ENCODE data around the gene ARHGAP5. TPM values are rescaled to one million over a fixed set of nuclear protein-coding genes. Genes with fewer than 3 reads are reported as not detected.

Gene ARHGAP5
- total and polyA plus RNA-seq, 9 of the 15 experiments (the other 6 are each of a cell fraction or from before 2014, with no cell fraction given), result 3.1 to 21.8 (median 12.1) TPM

DNA sequence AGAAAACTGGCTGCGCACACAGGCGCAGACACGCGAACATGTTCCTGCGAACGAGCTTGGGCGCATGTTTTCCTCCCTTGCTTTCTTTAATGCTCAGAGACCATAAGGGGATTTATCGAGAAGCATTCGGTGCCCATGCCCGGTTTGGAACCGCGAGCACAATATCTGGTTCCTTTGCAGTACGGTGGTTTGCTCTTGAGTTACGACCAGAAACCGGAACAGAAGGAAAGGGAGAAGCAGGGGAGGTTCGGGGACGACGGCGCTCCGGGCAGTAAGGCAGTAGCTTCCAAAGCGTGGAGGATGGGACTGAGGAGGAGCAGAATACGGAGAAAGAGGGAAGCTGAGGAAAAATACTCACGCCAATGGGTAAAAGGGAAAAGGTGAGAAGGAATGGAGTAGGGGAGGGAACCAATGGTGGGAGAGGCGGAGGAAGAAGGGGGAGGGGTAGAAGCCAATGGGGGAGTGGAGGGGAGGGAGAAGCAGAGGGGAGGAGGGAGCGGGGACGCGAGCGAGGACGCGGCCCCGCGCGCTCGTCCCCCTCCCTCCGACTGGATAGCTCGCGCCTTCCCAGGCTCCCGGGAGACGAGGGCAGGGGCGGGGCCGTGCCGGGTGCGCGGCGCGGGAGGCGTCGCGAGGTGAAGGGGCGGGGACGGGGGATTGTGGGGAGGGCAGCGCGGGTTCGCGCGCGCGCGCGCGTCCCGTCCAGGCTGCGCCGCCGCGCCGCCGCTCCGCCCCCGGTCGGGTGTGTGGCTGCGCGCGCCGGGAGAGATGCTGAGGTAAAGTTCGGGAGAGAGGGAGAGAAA lies 625 bp upstream of the ARHGAP5 start (continued):
- no peak for TF ChIP-seq HDAC3 (IDR thresholded peaks at IDR 0.05; ENCODE audit: borderline replicate concordance, partially characterized antibody)
- TF ChIP-seq L3MBTL2 (IDR thresholded peaks at IDR 0.05), result peak; percentile 68
- 0 out of 2 replicates have a peak, but pooled peaks have one; percentile 49 for TF ChIP-seq NR1H2 (CRISPR knock-in tag; IDR thresholded peaks at IDR 0.05)
- TF ChIP-seq, protein P1, sequence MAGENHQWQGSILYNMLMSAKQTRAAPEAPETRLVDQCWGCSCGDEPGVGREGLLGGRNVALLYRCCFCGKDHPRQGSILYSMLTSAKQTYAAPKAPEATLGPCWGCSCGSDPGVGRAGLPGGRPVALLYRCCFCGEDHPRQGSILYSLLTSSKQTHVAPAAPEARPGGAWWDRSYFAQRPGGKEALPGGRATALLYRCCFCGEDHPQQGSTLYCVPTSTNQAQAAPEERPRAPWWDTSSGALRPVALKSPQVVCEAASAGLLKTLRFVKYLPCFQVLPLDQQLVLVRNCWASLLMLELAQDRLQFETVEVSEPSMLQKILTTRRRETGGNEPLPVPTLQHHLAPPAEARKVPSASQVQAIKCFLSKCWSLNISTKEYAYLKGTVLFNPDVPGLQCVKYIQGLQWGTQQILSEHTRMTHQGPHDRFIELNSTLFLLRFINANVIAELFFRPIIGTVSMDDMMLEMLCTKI (IDR thresholded peaks at IDR 0.05; ENCODE audit: partially characterized antibody), result no peak
- no peak for TF ChIP-seq ZNF830 (CRISPR knock-in tag; IDR thresholded peaks at IDR 0.05)
- no peak for TF ChIP-seq SMAD2 (IDR thresholded peaks at IDR 0.05; ENCODE audit: low read depth, low read length)
- peak; percentile 73; the same call in 1 of the 2 replicates for TF ChIP-seq HDAC2 (IDR thresholded peaks at IDR 0.05)
- no peak for TF ChIP-seq ZFP1 (CRISPR knock-in tag; IDR thresholded peaks at IDR 0.05)
- no peak for TF ChIP-seq MAX (CRISPR knock-in tag; IDR thresholded peaks at IDR 0.05)
- TF ChIP-seq TBP (optimal IDR thresholded peaks at IDR 0.05; ENCODE audit: low read depth, low read length), result peak; percentile 45
- no peak for TF ChIP-seq ZNF12 (CRISPR knock-in tag; IDR thresholded peaks at IDR 0.05)
- no peak for TF ChIP-seq HOMEZ (CRISPR knock-in tag; IDR thresholded peaks at IDR 0.05)
- TF ChIP-seq E2F8 (IDR thresholded peaks at IDR 0.05; ENCODE audit: low read depth, partially characterized antibody), result no peak
- no peak for TF ChIP-seq ATF7 (IDR thresholded peaks at IDR 0.05)
- TF ChIP-seq SP2 (IDR thresholded peaks at IDR 0.05; ENCODE audit: extremely low read depth, low read depth, low read length, poor library complexity, severe bottlenecking), result no peak
- TF ChIP-seq, protein P2, sequence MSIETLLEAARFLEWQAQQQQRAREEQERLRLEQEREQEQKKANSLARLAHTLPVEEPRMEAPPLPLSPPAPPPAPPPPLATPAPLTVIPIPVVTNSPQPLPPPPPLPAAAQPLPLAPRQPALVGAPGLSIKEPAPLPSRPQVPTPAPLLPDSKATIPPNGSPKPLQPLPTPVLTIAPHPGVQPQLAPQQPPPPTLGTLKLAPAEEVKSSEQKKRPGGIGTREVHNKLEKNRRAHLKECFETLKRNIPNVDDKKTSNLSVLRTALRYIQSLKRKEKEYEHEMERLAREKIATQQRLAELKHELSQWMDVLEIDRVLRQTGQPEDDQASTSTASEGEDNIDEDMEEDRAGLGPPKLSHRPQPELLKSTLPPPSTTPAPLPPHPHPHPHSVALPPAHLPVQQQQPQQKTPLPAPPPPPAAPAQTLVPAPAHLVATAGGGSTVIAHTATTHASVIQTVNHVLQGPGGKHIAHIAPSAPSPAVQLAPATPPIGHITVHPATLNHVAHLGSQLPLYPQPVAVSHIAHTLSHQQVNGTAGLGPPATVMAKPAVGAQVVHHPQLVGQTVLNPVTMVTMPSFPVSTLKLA (conservative IDR thresholded peaks at IDR 0.05), result 0 out of 4 replicates have a peak, but pooled peaks of 1 of the 2 experiments have one; percentile 46
- TF ChIP-seq ERF (CRISPR knock-in tag; IDR thresholded peaks at IDR 0.05), result no peak
- TF ChIP-seq RHOXF2B (CRISPR knock-in tag; conservative IDR thresholded peaks at IDR 0.05), result no peak
- TF ChIP-seq NR3C1 (CRISPR knock-in tag; IDR thresholded peaks at IDR 0.05), result no peak
- no peak for TF ChIP-seq PHB2 (IDR thresholded peaks at IDR 0.05; ENCODE audit: low read depth)

Measured in K562 (cell line).